A375 (cell line): ENCODE data around the gene RGL3. TPM values are rescaled to one million over a fixed set of nuclear protein-coding genes. Genes with fewer than 3 reads are reported as not detected.

ENCODE experiments used
- small RNA-seq: library from RNA; depleted of rRNA; stranded (forward); fragments of <200 nt; gene quantifications from one replicate; pipeline ENCODE3, GENCODE V24; 2014
- total RNA-seq: library from RNA; depleted of rRNA; stranded (reverse); fragments of >200 nt; shearing (Covaris generic); gene quantifications from 2 replicates; pipeline ENCODE4 v1.2.3, GENCODE V29; 2014; rRNA removed

The RGL3 gene
- total RNA-seq, result 12.2 and 17.9 TPM in 2 replicates

DNA sequence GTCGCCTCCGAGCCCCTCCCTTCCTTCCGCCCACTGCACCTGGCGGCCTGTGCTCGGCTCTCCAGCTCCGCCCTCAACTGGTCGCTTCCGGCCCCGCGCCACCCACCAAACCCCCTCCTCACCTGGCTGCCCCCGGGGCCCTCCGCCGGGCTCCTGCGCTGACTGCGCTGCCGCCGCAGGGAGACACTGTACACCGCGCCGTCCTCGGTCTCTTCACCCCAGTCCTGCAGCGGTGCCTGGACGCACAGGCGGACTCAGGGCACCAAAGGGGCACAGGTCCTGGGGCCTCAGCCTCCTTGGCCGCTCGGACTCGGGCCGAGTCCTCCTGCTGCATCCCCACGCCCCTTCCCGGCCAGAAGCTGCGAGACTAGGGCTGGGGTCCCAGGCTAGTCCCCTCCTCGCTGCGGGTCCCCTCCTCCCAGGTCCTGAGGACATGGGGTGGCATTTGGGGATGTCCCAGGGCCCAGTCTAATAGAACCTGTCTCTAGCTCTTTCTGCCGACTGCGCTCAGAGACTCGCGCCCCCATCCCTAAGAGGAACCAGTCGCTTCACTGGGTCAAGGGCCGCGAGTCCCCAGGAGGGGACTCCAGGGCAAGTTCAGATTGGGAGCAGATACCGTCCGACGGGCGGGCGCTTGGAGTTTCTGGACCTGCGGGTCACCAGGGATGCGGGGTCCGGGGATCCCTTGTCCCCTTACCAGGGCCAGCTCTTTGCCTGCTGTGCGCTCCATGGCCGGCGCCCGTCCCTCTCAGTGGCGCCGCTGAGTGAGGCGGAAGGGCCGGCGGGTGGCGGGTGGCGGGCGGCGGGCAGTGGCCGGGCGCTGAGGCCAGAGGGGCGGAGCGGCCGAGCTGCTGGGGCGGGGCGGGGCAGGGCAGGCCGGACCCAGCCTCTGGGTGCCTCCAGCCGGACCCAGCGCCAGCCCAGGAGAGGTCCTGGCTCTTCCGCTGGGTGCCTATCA lies at the start of gene RGL3:
RGL3 (minus strand) TSS at position 766 of the 958 bp plus-strand sequence; CDS start at position 730, 36 bp downstream.

DNA sequence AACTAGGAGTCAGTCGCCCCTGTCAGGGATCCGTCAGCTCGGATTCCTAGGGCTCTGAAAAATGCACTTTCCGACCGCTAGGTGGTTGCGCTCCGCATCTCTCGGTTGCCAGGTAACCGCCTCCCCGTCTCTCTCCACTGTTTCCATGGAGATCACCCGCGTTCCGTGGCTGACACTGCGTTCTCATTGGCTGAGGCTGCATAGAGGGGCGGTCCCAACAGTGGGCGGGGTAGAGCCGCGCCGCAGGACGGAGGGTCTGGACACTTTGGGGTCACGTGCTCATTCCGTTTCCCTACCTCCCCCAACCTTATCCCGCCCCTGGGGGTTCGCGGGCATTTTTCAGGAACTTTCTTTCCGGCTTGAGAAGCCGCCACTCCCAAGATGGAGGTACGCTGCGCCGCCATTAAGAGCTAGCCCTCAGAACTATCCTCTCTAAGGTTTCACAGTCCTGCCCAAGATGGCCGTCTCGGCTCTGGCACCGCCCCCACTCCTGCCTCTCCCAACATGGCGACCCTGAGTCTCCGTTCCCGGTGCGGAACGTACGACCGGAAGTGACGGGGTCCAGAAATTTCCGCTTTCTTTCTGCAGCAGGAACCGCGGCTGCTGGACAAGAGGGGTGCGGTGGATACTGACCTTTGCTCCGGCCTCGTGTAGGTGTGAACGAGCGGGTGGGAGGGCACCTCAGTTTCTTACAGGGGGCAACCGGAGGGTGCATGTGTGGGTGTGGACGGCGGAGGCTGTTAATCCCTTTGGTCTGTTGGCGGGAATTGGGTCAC lies 16.1 kb upstream of the RGL3 start, which contains the start of the genes ODAD3 and PRKCSH:
ODAD3 (minus strand) TSS at position 65 of the 776 bp plus-strand sequence. CDS start 105 bp downstream, outside the sequence.
PRKCSH (plus strand) TSS at position 579 of the 776 bp plus-strand sequence. CDS start 483 bp downstream, outside the sequence.

DNA sequence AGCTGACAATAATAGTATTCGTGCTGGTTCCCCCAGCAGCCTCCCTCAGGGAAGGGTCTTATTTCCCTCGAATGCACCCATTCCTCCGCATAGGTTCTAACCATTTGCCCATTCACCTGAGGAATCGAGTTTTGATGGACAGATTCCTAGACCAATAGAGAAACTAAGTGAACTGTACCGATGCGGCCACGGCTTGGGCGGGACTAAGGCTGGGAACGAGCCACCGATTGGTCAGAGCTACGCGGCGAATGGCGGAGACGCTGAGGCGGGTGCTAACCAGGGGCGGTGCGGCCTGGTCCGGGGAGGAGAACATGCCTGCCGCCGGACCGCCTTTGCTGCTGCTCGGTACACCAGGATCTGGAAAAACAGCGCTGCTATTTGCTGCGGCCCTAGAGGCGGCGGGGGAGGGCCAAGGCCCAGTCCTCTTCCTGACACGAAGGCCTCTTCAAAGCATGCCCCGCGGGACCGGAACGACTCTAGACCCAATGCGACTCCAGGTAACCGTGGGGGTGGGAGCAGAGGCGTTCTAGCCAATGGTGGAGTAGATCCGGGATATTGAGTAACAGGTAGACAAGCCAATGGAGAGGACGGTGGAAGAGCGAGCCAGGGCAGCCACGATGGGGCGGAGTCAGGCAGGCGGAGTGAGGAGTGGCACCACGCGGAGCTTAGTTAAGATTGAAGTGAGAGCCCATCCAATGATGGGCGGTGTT lies 44.5 kb downstream of the RGL3 start, which contains the start of gene SWSAP1:
SWSAP1 (plus strand) TSS at position 234 of the 710 bp plus-strand sequence; CDS start at position 249, 15 bp downstream.

DNA sequence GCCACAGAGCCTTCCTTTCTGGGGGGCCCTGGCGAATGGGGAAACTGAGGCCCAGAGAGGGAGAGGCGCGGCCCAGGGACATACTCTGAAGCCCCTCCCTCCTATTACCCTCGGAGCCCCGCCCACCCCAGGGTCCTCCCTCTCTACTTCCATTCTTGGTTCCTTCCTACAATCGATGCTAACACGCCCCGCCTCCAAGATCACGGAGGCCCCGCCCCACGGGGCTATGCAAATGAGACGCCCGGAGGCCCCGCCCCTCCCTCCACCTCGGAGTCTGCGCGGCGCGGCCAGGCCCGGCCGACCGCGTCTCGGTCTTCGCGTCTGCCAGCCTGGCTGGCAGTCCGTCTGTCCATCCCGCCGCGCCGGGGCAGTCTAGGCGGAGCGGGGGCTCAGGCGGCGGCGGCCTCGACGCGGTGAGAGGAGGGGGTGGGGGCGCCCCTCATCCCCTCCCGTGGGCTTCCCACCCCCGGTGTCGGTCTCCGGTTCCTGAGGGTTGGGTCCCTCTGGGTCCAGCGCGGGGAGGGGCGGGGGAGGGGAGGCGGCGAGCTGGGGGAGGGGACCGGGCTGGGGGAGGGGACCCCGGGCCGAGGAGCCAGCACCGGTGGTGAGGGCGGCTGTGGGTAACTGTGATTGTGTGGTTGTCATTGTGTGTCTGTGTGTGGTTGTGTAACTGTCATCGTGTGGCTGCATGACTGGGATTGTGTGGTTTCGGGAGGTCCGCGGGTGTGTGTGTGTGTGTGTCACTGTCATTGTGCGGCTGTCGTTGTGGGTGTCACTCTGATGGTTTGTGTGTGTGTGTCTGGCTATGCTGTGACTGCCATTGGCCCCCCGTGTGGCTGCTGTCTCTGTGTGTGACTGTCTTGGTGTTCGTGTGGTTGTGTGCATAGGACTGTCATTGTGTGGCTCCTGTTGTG lies 63.7 kb downstream of the RGL3 start, which contains the start of gene PLPPR2:
PLPPR2 (plus strand) TSS at position 273 of the 914 bp plus-strand sequence. CDS start 2,242 bp downstream, outside the sequence.

GRCh38 chr19:11346104-11346940 lies 72.8 kb downstream of the RGL3 start, which contains the start of the genes CCDC159 and TMEM205:
Gene CCDC159 (plus strand): TSS chr19:11346519. CDS start chr19:11346607, 88 bp downstream.
Gene TMEM205 (minus strand): TSS chr19:11346268. CDS start chr19:11345619, 649 bp downstream.

Small RNAs within 50 kb of the gene (small RNA-seq; reads per million reads assigned to genes)
- not detected for gene RF00019

Other genes with a start within 250 kb of the RGL3 start
- 56.0 and 56.1 TPM in 2 replicates for gene KANK2, start 221.8 kb downstream of the RGL3 start, total RNA-seq
- gene ANGPTL8, start 179.7 kb downstream of the RGL3 start, total RNA-seq, result not detected in 2 replicates
- gene DOCK6, start 156.8 kb downstream of the RGL3 start, total RNA-seq, result 12.0 and 14.5 TPM in 2 replicates
- gene TSPAN16, start 123.2 kb downstream of the RGL3 start, total RNA-seq, result not detected in 2 replicates
- 4.9 and 5.8 TPM in 2 replicates for gene RAB3D, start 79.7 kb downstream of the RGL3 start, total RNA-seq
- 97.9 and 98.7 TPM in 2 replicates for gene TMEM205, start 73.0 kb downstream of the RGL3 start, total RNA-seq
- 4.4 and 4.9 TPM in 2 replicates for gene CCDC159, start 72.8 kb downstream of the RGL3 start, total RNA-seq
- 10.2 and 18.4 TPM in 2 replicates for gene PLPPR2, start 63.9 kb downstream of the RGL3 start, total RNA-seq
- 2.1 and 4.8 TPM in 2 replicates for gene SWSAP1, start 44.6 kb downstream of the RGL3 start, total RNA-seq
- 7.6 and 9.4 TPM in 2 replicates for gene EPOR, start 35.0 kb downstream of the RGL3 start, total RNA-seq
- gene ODAD3, start 15.8 kb upstream of the RGL3 start, total RNA-seq, result 0.87 and 4.5 TPM in 2 replicates
- 230 and 236 TPM in 2 replicates for gene PRKCSH, start 16.3 kb upstream of the RGL3 start, total RNA-seq
- gene ELAVL3, start 61.7 kb upstream of the RGL3 start, total RNA-seq, result 0.40 TPM in 1 of 2 replicates, not detected in the other
- gene ZNF653, start 86.5 kb upstream of the RGL3 start, total RNA-seq, result 10.6 and 14.3 TPM in 2 replicates
- 95.5 and 112 TPM in 2 replicates for gene ECSIT, start 109.8 kb upstream of the RGL3 start, total RNA-seq
- gene CNN1, start 119.5 kb upstream of the RGL3 start, total RNA-seq, result not detected in 2 replicates
- 96.8 and 100 TPM in 2 replicates for gene ELOF1, start 139.9 kb upstream of the RGL3 start, total RNA-seq
- gene ACP5, start 158.3 kb upstream of the RGL3 start, total RNA-seq, result 10.3 and 14.0 TPM in 2 replicates
- gene ZNF627, start 178.2 kb upstream of the RGL3 start, total RNA-seq, result 5.2 and 6.0 TPM in 2 replicates